Neural cell (in vitro differentiated cells): ENCODE data around the gene FIGNL1.

Experiments
- EP300 ChIP-seq: fragments of 450-650 bp; conservative IDR thresholded peaks from 2 replicates; pipeline ENCODE4 v1.6.1; 2014; ENCODE audit warnings: antibody characterized with exemption, mild to moderate bottlenecking, moderate library complexity; ENCODE audit not compliant: poor library complexity, severe bottlenecking
- EZH2 ChIP-seq: fragments of 200-600, 300-800 bp; shearing (Covaris generic), sonication (generic); IDR thresholded peaks from 2 replicates; pipeline ENCODE4 v1.6.1; 2014; ENCODE audit warnings: antibody characterized with exemption, low read length, borderline replicate concordance, mild to moderate bottlenecking; ENCODE audit not compliant: insufficient read depth, poor library complexity, severe bottlenecking
- MXI1 ChIP-seq: fragments of 450-650 bp; conservative IDR thresholded peaks from 2 replicates; pipeline ENCODE4 v1.6.1; 2014; ENCODE audit warnings: antibody characterized with exemption, mild to moderate bottlenecking; ENCODE audit not compliant: poor library complexity, severe bottlenecking
- POLR2AphosphoS5 ChIP-seq: IDR thresholded peaks from 2 replicates; pipeline ENCODE4 v1.6.1; 2012
- RAD21 ChIP-seq: fragments of 450-650 bp; conservative IDR thresholded peaks from 2 replicates; pipeline ENCODE4 v1.6.1; 2014; ENCODE audit warnings: antibody characterized with exemption, mild to moderate bottlenecking, moderate library complexity
- REST ChIP-seq: IDR thresholded peaks from 2 replicates; pipeline ENCODE4 v1.6.1; 2012; ENCODE audit warnings: borderline replicate concordance
- SMC3 ChIP-seq: fragments of 450-650 bp; conservative IDR thresholded peaks from 2 replicates; pipeline ENCODE4 v1.6.1; 2014; ENCODE audit warnings: antibody characterized with exemption, mild to moderate bottlenecking, moderate library complexity; ENCODE audit not compliant: poor library complexity
- TAF1 ChIP-seq: IDR thresholded peaks from 2 replicates; pipeline ENCODE4 v1.6.1; 2012; ENCODE audit warnings: low read depth
- TF ChIP-seq, protein P1 (sequence below): fragments of 450-650 bp; IDR thresholded peaks from 2 replicates; pipeline ENCODE4 v1.5.1; 2014; ENCODE audit warnings: antibody characterized with exemption, mild to moderate bottlenecking, moderate library complexity; ENCODE audit not compliant: poor library complexity, severe bottlenecking

GRCh38 chr7:50477640-50478039 is 27.5 kb upstream of the FIGNL1 start:
- TF ChIP-seq, protein P1, sequence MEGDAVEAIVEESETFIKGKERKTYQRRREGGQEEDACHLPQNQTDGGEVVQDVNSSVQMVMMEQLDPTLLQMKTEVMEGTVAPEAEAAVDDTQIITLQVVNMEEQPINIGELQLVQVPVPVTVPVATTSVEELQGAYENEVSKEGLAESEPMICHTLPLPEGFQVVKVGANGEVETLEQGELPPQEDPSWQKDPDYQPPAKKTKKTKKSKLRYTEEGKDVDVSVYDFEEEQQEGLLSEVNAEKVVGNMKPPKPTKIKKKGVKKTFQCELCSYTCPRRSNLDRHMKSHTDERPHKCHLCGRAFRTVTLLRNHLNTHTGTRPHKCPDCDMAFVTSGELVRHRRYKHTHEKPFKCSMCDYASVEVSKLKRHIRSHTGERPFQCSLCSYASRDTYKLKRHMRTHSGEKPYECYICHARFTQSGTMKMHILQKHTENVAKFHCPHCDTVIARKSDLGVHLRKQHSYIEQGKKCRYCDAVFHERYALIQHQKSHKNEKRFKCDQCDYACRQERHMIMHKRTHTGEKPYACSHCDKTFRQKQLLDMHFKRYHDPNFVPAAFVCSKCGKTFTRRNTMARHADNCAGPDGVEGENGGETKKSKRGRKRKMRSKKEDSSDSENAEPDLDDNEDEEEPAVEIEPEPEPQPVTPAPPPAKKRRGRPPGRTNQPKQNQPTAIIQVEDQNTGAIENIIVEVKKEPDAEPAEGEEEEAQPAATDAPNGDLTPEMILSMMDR, result no peak
- TF ChIP-seq RAD21, result no peak
- no peak for TF ChIP-seq REST
- TF ChIP-seq EZH2, result no peak
- TF ChIP-seq POLR2AphosphoS5, result no peak
- no peak for TF ChIP-seq EP300
- no peak for TF ChIP-seq TAF1
- TF ChIP-seq MXI1, result no peak
- no peak for TF ChIP-seq SMC3
